HL-60 (cell line): Measurements from ENCODE around the gene FOXP3.

Experiments used
- GABPA ChIP-seq: IDR thresholded peaks from 2 replicates; pipeline ENCODE4 v1.6.1; 2012; ENCODE audit warnings: low read depth
- POLR2AphosphoS5 ChIP-seq: IDR thresholded peaks from 2 replicates; pipeline ENCODE4 v1.6.1; 2012; ENCODE audit warnings: low read depth
- SPI1 ChIP-seq: IDR thresholded peaks from 2 replicates; pipeline ENCODE4 v1.6.1; 2012; ENCODE audit warnings: low read depth, mild to moderate bottlenecking, borderline replicate concordance
- TF ChIP-seq, protein P1 (sequence below): IDR thresholded peaks from one replicate; pipeline ENCODE4 v1.5.1; 2011; ENCODE audit warnings: low read length, control low read depth, inconsistent platforms; ENCODE audit not compliant: insufficient read depth
- TF ChIP-seq, protein P2 (sequence below): IDR thresholded peaks from 2 replicates; pipeline ENCODE4 v1.6.1; 2012; ENCODE audit warnings: low read depth; ENCODE audit not compliant: insufficient replicate concordance

DNA sequence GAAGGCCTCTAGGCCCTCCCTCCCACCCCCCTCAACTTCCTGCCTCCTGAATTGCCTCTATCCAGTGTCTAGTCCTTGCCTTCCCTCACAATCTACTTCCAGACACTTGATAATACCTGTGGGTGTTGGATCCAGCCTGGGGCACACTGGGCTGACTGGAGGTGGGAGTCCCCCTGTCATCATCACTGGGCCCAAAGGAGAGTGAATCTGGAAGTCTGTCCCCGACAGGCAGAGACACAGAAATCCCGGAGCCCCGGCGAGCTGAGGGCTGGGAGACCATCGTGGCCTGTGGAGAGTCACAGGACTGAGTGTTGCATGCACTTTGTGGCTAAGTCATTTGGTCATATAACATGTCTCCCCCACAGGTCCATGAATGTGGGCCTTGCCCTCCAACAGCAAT is 56.1 kb downstream of the FOXP3 start:
- TF ChIP-seq, protein P1, sequence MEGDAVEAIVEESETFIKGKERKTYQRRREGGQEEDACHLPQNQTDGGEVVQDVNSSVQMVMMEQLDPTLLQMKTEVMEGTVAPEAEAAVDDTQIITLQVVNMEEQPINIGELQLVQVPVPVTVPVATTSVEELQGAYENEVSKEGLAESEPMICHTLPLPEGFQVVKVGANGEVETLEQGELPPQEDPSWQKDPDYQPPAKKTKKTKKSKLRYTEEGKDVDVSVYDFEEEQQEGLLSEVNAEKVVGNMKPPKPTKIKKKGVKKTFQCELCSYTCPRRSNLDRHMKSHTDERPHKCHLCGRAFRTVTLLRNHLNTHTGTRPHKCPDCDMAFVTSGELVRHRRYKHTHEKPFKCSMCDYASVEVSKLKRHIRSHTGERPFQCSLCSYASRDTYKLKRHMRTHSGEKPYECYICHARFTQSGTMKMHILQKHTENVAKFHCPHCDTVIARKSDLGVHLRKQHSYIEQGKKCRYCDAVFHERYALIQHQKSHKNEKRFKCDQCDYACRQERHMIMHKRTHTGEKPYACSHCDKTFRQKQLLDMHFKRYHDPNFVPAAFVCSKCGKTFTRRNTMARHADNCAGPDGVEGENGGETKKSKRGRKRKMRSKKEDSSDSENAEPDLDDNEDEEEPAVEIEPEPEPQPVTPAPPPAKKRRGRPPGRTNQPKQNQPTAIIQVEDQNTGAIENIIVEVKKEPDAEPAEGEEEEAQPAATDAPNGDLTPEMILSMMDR = no peak
- no peak for TF ChIP-seq GABPA
- TF ChIP-seq, protein P2, sequence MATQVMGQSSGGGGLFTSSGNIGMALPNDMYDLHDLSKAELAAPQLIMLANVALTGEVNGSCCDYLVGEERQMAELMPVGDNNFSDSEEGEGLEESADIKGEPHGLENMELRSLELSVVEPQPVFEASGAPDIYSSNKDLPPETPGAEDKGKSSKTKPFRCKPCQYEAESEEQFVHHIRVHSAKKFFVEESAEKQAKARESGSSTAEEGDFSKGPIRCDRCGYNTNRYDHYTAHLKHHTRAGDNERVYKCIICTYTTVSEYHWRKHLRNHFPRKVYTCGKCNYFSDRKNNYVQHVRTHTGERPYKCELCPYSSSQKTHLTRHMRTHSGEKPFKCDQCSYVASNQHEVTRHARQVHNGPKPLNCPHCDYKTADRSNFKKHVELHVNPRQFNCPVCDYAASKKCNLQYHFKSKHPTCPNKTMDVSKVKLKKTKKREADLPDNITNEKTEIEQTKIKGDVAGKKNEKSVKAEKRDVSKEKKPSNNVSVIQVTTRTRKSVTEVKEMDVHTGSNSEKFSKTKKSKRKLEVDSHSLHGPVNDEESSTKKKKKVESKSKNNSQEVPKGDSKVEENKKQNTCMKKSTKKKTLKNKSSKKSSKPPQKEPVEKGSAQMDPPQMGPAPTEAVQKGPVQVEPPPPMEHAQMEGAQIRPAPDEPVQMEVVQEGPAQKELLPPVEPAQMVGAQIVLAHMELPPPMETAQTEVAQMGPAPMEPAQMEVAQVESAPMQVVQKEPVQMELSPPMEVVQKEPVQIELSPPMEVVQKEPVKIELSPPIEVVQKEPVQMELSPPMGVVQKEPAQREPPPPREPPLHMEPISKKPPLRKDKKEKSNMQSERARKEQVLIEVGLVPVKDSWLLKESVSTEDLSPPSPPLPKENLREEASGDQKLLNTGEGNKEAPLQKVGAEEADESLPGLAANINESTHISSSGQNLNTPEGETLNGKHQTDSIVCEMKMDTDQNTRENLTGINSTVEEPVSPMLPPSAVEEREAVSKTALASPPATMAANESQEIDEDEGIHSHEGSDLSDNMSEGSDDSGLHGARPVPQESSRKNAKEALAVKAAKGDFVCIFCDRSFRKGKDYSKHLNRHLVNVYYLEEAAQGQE = no peak
- no peak for TF ChIP-seq POLR2AphosphoS5
- no peak for TF ChIP-seq SPI1
